HG02943 (cell line): ENCODE results near the gene APOL6.

Experiments
- ATAC-seq: cut with Tn5 transposase; IDR thresholded peaks from one replicate; pipeline ENCODE4 v1.9.1; 2021; ENCODE audit warnings: mild to moderate bottlenecking, low read depth, moderate library complexity; ENCODE audit not compliant: unreplicated experiment

Gene APOL6, protein sequence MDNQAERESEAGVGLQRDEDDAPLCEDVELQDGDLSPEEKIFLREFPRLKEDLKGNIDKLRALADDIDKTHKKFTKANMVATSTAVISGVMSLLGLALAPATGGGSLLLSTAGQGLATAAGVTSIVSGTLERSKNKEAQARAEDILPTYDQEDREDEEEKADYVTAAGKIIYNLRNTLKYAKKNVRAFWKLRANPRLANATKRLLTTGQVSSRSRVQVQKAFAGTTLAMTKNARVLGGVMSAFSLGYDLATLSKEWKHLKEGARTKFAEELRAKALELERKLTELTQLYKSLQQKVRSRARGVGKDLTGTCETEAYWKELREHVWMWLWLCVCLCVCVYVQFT

GRCh38 chr22:35648066-35649025, at the start of gene APOL6:
Gene APOL6, plus strand, starts transcription at chr22:35648446. Its CDS starts 7,980 bp downstream, at chr22:35656426.
- no peak for ATAC-seq

- ATAC-seq, result no peak
Measured at GRCh38 chr22:35599364-35599763, 48.9 kb upstream of the APOL6 start.

- ATAC-seq, result no peak
Measured at GRCh38 chr22:35600476-35600875, 47.8 kb upstream of the APOL6 start.

- no peak for ATAC-seq
Measured at GRCh38 chr22:35601013-35601580, 47.1 kb upstream of the APOL6 start.

DNA sequence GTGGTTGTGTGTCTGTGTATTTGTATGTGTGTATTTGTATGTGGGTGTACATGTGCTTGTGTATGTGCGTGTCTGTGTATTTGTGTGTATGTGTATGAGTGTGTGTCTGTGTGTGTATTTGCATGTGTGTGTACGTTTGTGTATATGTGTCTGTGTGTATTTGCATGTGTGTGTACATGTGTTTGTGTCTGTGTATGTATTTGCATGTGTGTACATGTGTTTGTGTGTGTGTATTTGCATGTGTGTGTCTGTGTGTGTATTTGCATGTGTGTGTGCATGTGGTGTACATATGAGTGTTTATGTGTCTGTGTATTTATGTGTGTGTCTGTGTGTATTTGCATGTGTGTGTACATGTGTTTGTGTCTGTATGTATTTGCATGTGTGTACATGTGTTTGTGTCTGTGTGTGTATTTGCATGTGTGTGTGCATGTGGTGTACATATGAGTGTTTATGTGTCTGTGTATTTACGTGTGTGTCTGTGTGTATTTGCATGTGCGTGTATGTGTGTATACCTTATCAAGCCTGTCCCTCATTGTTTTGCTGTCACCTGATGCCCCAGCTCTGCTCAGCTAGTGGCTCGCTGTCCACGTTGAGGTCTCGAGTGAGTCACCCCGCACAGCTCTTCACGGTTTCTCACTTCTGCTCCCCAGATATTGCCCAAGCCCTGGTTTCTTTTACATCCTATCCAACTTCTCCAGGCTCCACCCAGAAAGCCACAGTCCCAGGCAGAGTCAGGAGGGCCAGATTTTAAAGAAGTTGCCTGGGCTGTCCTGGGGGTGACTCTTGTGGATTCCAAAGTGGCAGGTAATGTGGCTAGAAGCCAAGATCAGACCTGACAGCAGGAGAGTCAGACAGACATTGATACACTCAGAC, 46.3 kb upstream of the APOL6 start:
- no peak for ATAC-seq

DNA sequence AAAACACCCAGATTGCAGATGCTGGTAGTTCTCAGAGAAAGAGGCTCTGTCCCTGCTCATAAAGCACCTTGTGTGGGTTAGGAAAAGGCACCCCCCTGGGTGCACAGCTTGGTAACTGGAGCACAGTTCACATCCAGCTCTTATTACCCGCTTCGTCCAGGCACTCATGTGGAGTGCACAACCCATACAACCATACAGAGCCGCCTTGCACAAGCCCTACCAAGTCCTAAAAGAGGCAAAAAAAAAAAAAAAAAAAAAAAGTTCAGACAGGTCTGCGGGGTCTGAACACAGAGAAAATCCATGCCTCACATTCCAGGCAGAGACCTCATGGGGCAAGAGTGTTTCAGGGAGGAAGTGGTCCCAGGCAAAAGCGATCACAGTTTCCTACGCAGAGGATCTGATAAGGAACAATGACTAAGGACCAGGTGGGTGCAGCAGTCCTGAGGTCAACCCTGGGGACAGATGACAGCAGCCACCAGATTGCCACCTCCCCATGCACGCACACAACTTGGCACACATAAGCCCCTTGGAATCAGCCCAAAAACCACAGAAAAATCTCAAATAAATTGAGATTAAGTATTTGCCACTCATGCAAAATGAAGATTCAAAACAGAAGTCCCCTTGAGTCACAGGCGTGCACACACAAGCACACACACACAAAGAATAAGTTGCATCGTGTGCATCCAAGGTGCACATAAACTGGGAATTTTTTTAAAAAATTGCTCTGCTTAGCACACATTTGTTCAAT, 43.5 kb upstream of the APOL6 start:
- no peak for ATAC-seq

DNA sequence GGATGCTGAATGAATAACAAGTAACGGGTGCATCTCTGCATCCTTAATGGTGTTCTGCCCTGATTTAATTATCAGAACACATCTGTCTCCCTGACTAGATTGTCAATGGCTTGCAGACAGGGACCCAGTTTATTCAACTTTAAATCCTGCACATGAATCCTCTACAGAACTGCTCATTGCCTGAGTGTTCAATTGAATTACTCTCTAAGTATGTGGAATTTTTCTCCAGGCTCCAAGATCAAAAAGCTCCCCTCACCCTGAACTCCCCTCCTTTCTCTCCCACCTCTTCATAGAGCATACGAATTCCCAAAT, 42.9 kb upstream of the APOL6 start:
- no peak for ATAC-seq

GRCh38 chr22:35605851-35606481, 42.3 kb upstream of the APOL6 start:
- ATAC-seq, result no peak

GRCh38 chr22:35606916-35607315, 41.3 kb upstream of the APOL6 start:
- ATAC-seq, result no peak

GRCh38 chr22:35608088-35608487, 40.2 kb upstream of the APOL6 start:
- no peak for ATAC-seq

- ATAC-seq, result no peak
Measured at GRCh38 chr22:35609261-35609660, 39.0 kb upstream of the APOL6 start.

- no peak for ATAC-seq
Measured at GRCh38 chr22:35609761-35610160, 38.5 kb upstream of the APOL6 start.

DNA sequence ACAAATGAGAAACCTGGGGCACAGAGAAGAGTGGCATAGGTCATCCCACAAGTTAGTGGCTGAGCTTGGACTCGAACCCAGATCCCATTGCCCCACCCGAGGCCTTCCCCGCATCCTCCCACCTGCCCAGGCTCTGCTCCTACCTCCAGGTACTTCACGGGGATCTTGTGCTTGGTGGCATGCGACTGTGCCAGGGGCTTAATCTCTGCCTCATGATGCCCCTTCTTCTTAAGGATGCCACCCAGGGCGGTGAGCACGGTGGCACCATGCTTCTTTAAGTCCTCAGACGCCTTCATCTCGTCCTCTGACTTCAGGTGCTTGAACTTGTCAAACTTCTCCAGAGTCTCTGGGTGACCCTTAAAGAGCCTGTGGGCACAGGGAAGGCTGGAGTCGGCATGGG, 37.5 kb upstream of the APOL6 start:
- ATAC-seq, result no peak

DNA sequence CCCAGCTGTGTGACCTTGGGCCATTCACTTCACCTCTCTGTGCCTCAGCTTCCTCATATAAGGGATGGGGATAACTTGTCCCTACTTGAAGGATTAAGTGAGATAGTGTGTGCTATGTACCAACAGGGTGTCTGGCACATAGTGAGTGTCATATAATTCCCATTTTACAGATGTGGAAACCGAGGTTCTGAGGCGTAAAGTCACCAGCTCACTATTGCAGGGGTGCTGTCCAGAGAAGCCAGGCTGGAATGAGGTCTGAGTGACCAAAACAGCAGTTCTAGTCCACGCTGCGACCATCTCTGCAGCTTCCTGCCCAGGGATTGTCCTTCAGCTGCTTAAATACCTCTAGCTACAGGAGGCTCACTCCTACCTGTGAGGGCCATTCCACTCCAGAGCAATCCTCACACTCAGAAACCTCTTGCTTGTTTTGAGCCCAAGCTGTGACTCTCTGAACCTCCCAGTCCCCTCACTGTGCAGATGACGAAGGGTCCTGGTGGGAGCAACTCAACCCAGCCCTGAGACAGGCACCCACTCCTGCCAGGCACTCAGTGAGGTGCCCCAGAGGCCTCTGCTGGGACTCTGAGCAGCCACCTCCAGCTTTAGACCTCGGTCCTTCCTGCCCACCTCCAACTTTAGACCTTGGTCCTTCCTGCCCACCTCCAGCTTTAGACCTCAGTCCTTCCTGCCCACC, 36.9 kb upstream of the APOL6 start:
- no peak for ATAC-seq

DNA sequence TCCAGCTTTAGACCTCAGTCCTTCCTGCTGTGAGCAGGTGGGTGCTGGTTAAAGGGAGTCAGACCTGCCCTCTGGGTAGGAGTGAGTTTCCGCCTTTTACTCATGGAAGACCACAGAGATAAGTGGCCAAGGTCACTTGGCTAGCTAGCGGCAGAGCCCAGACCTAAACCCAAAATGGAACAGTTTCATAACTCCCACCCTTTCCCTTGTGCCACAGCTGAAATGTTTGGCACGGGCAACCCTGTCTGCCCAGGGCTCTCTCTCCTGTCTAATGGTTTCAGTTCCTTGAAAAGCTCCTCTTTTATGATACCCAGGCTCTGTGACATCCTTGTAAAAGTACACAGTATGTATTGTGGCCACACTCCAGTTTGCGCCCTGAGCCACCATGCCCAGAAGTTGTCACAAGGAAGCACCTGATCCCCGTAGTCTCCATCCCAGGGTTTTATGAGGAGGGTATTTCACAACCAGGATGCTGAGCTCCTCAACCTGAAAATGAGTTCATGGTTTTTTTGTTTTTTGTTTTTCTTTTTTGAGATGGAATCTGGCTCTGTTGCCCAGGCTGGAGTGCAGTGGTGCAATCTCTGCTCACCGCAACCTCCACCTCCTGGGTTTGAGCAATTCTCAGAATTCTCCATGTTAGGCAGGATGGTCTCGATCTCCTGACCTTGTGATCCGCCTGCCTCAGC, 36.2 kb upstream of the APOL6 start:
- ATAC-seq, result no peak

GRCh38 chr22:35612903-35613302, 35.3 kb upstream of the APOL6 start:
- no peak for ATAC-seq

- no peak for ATAC-seq
Measured at GRCh38 chr22:35614404-35614803, 33.8 kb upstream of the APOL6 start.

DNA sequence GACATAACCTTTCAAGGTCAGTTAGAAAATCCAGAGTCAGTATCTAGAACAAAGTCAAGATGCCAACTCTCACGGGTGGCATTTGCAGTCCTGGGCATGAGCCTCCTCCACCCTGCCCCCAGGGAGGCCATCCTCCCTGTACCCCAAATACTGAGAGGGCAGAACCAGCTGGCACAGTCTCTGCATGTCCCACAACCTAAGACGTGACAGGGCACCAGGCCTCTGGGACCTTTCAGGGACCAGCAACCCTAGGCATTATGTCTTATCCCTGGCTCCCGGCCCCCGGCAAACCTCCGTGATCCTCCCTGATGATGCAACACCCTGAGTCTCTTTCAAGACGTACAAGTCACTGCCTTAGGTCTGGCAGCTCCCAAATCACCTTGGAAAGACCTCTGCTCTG, 33.1 kb upstream of the APOL6 start:
- no peak for ATAC-seq
